HTERT RPE-1 (cell line): Measurements from ENCODE around the gene TTC32.

Experiments
- in situ Hi-C: fragments of 300-500 bp; cut with MboI; formaldehyde crosslinking; loops from 4 replicates; pipeline ENCODE4 v1.14.3; 2020; ENCODE audit warnings: low sequenced_read_pairs

TTC32 gene

DNA sequence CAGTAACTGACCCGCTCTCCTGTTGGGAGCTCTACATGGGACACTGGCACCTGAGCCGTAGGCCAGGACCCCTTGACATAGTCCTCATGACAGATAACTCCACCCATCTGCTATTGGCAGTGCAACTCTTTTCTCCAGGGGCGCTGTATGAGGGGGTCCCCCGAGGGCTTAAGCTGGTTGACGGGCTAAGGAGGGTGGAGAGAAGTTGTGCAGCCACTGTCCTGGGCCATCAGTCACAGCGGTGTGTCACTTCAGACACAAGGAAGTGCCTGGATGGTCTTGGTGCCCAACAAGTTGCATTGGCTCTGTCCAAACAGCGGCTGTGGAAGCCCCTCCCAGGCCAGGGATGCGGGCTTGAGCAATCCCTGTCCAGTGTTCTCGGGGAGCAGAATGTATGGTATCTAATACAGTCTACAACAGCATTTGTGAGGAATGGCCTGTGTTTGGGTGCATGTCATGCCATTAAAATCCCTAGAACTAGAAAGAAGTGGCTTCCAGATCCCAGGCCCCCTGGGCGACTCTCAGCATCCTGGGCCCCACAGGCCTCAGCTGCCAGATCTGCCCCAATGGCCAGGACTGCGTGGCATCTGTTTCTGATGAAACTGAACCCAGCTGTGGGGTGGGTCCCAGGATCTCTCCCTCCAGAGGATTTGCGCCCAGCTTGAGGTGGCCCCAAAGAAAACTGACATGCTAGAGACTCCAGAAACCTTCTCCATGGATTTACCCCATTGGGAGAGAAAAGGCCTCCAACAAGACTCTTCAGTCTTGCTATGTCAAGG lies 23.3 kb downstream of the TTC32 start:
- in situ Hi-C loops: no loop called here

DNA sequence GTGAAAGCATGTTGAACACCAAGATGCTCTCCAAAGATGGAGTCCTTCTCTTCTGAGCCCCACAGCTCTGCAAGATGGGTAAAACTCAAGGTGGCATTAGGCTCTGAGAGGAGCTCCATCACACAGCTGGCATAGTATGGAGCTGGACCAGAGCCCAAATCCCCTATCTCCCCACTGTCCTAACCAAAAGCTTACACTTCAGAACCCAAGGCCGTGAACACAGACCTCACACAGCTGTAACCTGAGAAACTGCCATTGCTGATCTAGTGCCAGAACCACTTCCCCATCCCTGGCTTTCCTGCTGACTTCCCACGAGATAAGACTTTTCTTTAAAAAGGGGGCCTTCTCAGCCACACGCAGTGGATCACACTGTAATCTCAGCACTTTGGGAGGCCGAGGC lies 25.0 kb downstream of the TTC32 start:
- in situ Hi-C loops: no loop called here

DNA sequence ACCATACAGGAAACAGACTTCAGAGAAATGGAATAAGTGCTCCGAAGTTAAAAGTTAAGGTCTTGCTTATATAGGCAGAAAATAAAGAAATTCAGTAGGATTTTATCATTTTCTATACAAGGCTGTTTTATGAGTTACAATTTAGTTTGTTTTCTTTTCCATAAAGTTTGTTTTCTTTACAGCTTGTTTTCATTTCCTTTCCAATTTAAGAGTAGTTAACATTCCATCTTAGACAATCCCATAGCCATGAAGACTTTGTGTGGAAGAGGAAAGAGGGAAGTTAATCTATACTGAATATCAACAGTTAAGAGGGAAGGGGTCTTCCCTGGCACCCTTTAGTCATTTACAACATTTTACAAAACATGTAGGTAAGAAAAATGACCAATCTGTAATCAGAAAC lies 26.5 kb downstream of the TTC32 start:
- in situ Hi-C loops: no loop called here

DNA sequence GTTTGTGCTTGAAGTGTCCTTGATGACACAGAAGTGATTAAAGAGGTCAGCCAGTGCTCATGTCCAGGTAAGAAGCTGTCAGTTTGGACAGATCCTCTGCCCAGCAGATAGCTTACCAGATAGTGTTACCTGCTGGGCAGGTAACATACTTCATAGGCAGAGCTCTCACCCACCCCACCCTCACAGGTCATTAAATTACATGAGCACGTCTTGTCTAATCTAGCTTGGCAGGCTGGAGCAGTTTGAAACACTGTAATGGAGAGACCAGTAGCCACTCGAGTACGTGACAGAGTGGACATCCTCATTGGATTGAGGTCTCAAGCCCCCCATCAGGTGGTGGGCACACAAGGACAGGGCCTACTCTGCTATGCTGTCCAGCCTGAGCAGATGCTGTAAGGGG lies 27.1 kb downstream of the TTC32 start:
- in situ Hi-C loops: no loop called here

DNA sequence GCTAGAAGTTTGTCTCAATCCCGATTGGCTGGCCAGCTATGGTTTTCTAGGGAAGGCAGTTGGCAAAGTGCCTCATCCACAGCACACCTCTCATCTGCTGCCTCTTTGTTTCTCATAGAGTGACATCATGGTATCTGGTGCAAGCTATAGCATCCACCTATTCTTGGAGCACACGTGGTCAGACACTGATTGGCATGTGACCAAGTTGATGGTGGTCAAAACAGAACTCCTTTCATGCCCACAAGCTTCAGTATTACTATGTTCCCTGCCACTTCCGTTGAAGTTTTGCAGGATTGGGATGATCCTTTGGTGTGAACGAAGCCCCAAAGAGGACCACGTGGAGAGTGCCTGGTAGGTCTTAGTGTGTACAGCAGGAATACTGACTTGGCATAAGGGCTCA lies 28.8 kb downstream of the TTC32 start:
- in situ Hi-C loops: no loop called here

DNA sequence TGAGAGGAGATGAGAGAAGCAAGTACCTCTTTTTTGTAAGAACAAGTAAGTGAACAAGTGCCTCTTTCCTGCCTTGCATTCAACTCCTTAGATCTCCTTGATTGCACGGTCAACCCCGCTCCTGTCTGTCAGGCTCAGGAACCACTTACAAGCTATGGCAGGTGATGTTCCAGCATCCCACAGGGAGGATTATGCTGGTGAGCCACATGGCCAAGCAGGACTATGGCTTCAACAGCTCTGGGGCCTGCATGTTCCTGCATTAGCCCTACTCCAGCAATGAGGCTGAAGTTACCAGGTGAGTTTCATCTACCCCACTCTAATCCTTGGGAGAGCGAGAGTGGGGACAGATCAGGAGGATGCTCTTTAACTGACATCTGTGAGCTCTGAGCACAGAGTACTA lies 29.5 kb downstream of the TTC32 start:
- in situ Hi-C loops: no loop called here

DNA sequence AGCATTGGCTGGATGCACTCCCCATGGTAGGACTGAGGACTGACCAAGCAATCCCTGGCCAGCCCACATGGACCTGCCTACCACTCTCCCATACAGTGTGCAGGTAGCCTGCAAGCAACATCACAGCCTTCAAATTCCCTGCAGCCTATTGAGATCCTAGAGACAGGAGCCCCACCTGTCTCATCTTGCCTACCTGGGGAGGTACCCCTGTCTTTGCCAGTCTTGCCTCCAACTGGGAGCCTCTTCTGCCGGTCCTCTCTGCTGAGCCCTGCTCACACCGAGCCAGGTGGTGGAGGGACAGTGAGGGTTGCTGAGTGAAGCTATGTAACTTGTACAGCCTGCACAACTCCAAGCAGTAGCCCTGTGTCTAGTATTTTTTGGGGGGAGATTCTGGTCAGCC lies 29.9 kb downstream of the TTC32 start:
- in situ Hi-C loops: no loop called here

DNA sequence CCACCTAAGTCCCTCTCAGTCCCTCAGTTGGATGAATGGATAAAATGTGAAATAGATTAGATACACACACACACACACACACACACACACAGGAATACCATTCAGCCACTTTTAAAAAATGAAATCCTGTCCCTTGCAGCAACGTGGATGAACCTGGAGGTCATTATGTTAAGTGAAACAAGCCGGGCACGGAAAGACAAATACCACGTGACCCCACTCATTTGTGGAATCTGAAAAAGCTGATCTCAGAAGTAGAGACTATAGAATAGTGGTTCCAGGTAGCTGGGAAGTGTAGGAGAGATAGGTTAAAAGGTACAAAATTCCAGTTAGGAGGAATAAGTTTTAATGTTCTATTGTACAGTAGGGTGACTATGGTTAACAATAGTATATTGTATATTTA lies 31.0 kb downstream of the TTC32 start:
- in situ Hi-C loops: no loop called here

DNA sequence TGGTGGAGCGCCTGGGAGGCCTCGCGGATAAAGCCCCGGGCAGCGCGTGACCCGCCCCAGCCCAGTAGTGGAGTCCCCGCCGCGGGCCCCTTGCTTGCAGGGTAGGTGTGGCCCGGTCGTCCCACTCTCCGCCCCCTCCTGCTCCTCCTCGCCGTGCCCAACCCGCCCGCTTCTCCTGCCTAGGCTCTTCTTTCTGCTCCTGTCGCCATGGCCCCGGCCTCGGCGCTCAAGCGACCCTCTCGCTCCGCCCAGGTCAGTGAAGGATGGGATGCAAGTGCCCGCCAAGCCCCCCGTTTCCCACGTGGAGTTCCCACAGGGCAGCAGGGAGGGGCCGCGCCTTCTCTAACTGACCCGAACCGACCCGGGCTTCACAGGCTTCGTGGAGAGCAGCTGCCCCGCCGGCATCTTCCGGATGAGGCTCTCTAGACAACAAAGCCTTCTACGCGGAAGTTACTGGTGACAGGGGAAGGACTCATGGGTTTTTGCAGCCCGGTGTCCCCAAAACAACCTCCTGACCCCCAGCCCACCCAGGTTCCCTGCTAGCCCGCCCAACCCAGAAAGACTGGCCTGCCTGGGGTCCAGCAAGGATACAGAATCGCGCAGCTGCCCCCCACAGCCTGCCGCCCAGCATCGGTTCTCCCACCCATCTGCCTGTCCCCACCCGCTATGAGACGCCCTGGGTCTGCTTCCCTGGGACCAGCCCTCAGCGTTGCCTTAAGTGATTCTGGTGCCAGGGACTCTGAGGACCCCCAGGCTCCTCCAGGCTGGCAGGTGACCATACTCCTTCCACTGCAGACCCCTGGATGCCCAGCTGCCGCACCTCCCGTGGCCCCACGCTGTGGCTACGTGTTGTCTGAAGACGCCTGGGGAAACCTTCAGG lies 32.8 kb downstream of the TTC32 start:
- in situ Hi-C loops: no loop called here

DNA sequence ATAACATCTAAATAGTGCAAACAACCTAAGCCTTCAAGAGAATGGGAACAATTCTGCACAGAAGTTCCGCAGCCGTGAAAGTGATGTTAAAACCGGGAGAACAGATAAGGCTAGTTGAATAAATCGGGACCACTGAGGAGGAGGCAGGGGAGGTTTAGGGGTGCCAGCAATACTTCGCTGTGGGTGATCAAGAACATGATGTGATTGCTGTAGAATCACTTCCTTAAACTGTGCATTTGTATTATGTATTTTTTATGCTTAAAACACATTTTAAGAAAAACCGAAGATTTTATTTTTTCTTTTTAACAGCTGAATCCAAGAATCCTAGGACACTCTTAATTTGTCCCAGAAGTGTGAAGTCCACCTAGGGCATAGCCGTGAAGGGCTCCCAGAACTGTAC lies 33.6 kb downstream of the TTC32 start:
- in situ Hi-C loops: no loop called here

DNA sequence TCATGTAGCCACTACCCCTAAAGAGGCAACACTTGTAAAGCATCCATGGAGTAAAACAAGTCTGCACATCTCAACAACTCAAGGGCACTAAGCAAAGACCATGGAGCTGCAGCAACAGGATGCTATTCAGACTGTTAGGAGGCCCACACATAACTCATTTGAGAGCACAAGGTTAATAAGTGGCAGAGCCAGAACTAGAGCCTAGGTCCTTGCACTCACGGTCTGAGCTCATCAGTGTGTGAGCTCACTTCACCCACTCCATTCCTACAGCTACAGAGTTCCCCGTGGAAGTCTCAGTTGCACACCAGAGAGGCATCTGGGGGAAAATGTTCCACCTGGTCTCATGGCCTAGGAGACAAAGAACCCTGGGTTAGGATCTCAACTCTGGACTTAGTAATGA lies 35.0 kb downstream of the TTC32 start:
- in situ Hi-C loops: no loop called here

DNA sequence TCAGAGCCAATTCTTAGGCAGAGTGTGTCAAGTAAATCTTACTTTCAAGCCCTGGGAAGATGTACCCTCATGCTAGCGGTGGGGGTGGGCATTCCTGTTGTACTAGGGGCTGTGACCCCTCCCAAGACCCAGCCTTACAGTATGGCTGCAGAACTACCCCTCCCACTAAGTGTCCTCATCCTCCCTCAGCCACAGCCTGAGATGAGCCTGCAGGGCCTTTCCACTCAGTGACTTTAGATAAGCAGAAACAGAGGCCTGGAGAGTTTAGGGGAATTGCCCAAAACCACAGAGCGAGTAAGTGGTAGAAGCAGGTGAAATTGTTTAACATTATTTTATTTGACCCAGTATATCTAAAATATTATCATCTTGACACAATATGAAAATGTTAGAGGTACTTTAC lies 36.6 kb downstream of the TTC32 start:
- in situ Hi-C loops: no loop called here

DNA sequence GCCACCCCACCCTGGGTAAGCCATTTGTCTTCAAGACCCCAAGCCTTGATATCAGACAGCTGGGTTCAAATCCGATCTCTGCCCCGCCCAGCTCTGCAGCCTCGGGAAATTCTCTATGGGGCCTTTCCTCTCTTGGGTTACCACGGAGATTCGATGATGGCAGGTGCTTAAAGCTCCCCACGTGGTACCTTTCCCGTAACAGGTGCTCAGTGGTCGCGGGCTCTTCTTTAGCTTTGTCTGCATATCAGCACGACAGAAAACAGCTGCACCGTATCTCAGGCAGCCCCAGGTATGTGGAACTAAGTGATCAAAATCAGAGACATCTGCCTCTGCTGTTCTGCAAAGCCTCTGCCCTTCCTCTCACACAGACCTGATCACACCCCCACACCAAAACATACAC lies 37.4 kb downstream of the TTC32 start:
- in situ Hi-C loops: no loop called here

DNA sequence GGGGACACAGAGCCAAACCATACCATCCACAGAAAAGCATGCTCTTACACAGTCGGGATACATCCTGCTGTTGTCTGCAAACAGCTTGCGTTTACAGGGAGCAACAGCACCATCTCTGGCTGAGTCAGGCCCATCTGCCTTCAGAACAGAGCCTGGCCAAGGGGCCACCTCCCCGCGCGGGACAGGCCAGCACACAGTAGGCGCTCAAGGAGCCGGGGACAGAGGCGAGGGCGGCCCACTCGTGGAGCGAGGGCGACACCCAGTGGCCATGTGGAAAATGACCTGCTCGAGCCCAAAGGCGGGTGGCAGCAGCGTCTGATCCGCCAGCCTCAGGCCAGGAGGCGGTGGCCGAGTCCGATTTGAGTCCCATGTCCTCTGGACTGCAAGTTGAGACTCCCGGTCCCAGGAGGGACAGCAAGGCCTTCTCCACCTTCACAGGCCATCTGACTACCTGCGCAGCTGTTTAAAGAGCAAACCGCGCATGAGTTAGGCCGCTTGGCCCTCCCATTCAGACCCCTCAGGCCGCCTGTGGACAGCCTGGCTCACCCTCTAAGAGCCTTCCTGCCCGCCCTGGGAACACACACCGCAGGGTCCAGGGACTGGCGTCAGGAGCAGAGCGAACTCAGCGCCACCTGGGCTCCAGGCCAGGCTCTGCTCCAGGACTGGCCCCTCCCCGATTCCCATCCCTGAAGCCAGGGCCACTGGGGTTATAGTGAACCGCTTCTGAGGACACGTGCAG lies 38.3 kb downstream of the TTC32 start:
- in situ Hi-C loops: no loop called here

DNA sequence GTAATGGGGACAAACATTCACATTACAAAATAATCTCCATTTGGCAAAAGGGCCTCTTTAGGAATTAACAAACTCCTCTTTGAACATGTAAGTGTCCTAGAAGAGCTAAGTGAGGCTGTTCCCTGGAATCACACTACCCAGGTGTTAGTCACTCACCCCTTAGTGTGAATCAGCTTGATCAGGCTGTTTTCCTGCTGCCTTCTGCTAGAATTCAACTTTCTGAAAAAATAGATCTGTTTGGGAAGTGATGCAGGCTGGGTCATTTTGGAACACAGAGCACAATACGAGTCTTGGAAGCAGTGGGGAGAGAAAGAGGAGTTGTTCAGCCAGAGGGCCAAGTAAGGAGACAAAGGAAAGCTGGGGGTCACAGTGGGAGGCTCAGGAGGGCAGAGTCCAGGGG lies 40.0 kb downstream of the TTC32 start:
- in situ Hi-C loops: no loop called here

DNA sequence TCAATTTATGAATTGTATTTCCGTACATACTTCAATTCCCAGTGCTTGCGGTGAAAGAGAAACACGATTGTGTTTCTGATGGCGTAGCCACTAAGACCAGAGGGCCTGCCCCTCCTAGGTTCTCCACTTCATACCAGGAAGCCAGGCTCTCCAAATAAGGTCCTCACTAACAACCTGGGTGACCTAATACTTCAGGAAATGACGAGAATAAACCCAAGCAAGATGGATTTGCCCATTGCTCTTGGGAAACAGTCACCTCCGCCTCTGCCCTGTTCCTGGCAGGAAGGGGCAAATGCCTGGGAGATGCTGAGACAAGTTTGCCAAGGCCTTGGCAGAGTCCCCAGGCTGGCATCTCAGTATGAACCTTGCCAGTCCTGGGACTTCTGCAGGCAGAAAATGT lies 41.8 kb downstream of the TTC32 start:
- in situ Hi-C loops: no loop called here

DNA sequence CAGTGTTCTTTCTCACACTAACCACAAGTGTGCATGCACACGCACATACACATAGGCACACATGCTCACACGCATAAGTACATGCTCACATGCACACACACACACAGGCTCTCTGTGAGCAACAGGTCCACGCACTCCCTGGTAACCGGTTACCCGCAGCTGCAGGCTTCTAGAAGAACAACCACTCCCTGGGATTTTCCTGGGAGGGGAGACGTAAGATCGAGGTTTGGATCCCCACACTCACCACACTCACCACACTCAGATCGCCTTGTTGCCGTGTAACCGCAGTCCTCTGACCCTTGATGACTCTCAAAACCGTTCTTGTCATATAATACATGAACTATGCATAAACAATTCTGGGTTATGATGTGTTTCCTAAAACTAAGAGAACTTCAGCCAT lies 42.2 kb downstream of the TTC32 start:
- in situ Hi-C loops: no loop called here

DNA sequence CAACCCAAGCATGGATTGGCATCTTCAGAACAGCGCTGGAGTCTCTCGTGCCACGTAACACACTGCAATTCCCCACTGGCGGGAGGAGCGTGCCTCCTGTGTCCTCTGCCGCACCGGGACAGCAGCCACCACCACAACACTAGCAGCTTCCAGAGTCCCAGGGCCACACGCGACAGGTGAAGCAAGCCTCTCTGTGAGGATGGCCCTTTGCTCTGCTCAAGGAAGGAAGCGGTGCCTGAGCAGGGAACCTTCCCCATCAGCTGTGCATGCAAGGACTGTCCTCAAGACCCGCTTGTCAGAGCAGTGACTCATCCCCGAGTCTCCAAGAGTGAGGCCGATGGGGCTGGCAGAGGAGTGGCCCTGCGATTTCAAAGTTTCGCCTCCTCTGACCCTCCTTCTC lies 44.0 kb downstream of the TTC32 start:
- in situ Hi-C loops: no loop called here

DNA sequence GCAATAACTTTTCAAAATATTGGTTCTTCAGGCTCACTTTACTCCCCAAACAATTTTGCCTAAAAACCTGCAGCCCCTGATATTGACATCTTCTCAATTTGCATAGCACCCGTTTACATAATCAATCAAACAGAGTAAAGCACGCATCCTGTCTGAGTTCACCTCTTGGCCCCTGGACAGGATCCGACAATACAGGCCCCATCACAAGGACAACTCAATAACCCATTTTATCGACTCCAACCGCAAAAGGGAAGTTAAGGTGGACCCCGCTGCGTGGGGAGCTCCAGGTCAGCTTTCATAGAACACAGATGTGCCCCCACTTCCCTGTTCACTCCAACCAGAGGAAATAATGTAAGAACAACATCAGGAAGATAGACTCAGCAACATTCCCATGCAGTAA lies 44.7 kb downstream of the TTC32 start:
- in situ Hi-C loops: no loop called here

DNA sequence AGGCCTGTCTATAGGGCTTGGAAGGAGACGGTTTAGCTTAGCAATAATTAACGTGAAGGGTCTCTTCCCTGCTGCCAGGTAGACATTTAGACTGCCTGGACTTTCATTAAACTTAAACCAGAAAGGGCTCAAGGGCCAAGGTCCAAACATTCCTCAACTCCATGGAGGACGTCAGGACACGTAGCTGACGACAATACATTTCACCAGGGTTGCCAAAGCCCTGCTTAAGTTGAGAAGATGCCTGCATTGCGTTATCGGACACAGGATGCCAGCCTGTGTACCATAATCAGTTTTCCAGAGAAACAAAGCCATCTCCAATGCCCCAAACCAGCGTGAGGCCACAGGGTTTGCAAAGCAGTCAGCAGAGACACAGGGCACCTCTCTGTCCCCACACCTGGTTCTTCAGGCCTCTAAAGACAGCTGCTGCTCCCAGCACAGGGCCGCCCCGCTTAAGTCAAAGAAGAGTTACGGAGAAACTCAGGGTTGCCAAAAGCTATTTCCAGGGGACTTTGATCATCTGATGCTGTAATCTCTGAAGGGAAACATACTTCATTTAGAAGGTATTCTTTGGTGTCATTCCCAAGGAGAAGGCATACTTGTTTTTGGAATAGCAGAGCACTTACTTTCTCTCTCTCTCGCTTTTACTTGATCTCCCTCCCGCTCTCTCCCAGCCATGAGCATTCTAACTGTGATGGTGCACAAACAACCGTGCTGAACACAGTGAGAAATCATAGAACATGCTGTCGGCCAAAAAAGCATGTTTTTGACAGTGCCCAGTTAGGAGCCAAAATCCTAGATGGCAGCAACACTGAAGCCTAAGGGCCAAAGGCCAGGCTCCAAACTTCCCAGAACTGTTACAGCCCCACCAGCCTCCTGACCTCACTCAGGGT lies 46.0 kb downstream of the TTC32 start:
- in situ Hi-C loops: no loop called here
